Measurements from ENCODE around the gene MPL.

The MPL gene

DNA sequence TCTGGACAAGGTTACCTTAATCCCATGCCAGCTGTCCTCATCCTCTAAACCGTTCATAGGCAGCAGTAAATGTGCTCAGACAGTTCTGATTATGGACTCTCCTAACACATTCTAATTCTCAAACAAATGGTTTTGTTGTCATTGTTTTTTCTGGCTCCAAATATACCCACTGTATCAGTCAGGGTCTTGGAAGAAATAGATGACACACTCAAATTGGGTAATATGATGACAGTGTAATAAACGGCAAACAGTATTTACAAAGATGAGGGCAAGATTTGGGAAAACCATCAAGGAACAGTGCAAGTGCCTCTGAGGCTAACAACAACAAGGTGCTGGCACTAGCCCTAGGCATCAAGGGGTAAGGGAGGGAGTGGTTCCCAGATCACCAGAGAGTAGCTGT, 16.9 kb downstream of the MPL start:
- Histone ChIP-seq H3K18ac (ENCODE audit: low read length) (no peak overlapping the region), H3K27me3 (ENCODE audit: insufficient read depth, low read length) (no peaks in the 10 kb centered on the region), H3K79me1 (ENCODE audit: low read length) (peaks cover 8% of the 10 kb centered on the region), H3K36me3 (ENCODE audit: control insufficient read depth in 1 of 2, insufficient read depth in 2 of 2, low read length in 2 of 2) (no peaks in the 10 kb centered on the region), H3K14ac (ENCODE audit: low read length) (no peak overlapping the region), H2AK5ac (ENCODE audit: low read length) (no peak overlapping the region), H3K9me3 (ENCODE audit: insufficient read depth, low read depth, low read length) (no peaks in the 10 kb centered on the region), H4K91ac (ENCODE audit: low read depth, low read length) (no peak overlapping the region), H3K27ac (ENCODE audit: low read depth, low read length) (no peak overlapping the region), H2BK120ac (ENCODE audit: insufficient read depth, low read length, poor library complexity) (no peak overlapping the region), H2AFZ (ENCODE audit: insufficient read depth, low read length, poor library complexity) (no peak overlapping the region), H3K4me3 (ENCODE audit: low read depth, low read length) (no peak overlapping the region), H4K8ac (ENCODE audit: low read depth, low read length) (no peak overlapping the region), H2BK12ac (ENCODE audit: low read length) (no peak overlapping the region), H3K4ac (ENCODE audit: low read depth, low read length) (no peak overlapping the region), H3K4me1 (ENCODE audit: control insufficient read depth in 1 of 2, insufficient read depth in 2 of 2, low read length in 2 of 2) (peaks cover 0 to 3% of the 10 kb centered on the region in 2 experiments), H2BK5ac (ENCODE audit: low read depth, low read length, poor library complexity) (no peak overlapping the region), H3K4me2 (ENCODE audit: low read length) (no peak overlapping the region), H3K23ac (ENCODE audit: low read length) (no peak overlapping the region), H3K79me2 (ENCODE audit: control insufficient read depth, insufficient read depth, low read length, poor library complexity) (peaks cover 6% of the 10 kb centered on the region), H4K12ac (ENCODE audit: low read depth, low read length) (no peak overlapping the region), H3K9ac (ENCODE audit: low read length) (no peak overlapping the region)
- DNase-seq = no peak
- no CpG with 5 or more reads among the region's 2 CpGs for WGBS (ENCODE audit: extremely low coverage, insufficient coverage, insufficient read length)

DNA sequence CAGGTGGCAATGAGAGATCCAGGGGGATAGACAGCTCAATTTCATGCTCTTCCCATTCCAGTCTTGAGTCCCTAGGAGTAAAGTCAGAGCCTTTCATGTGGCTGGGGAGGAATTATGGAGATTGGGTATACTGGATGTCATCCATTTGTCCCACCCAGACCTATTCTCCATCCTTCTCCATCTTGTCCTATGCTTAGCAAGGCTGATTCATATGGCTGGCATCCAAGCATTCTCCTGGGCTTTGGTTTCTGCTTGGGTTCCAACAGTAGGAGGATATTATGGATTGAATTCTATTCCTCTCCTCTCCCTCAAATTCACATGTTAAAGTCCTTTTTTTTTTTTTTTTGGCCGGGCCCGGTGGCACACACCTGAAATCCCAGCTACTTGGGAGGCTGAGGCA, 17.3 kb downstream of the MPL start:
- peaks cover 3 to 6% of the 10 kb centered on the region in 2 experiments for H3K4me1 ChIP-seq (ENCODE audit: control insufficient read depth in 1 of 2, insufficient read depth in 2 of 2, low read length in 2 of 2)
- no peak overlapping the region for H2BK12ac ChIP-seq (ENCODE audit: low read length)
- H3K4ac ChIP-seq (ENCODE audit: low read depth, low read length) = no peak overlapping the region
- H3K23ac ChIP-seq (ENCODE audit: low read length) = no peak overlapping the region
- H3K36me3 ChIP-seq (ENCODE audit: control insufficient read depth in 1 of 2, insufficient read depth in 2 of 2, low read length in 2 of 2) = peaks cover 2 to 3% of the 10 kb centered on the region in 2 experiments
- no peak overlapping the region for H2BK120ac ChIP-seq (ENCODE audit: insufficient read depth, low read length, poor library complexity)
- no peak overlapping the region for H4K8ac ChIP-seq (ENCODE audit: low read depth, low read length)
- H3K4me3 ChIP-seq (ENCODE audit: low read depth, low read length) = no peak overlapping the region
- H3K9me3 ChIP-seq (ENCODE audit: insufficient read depth, low read depth, low read length) = no peaks in the 10 kb centered on the region
- H2AFZ ChIP-seq (ENCODE audit: insufficient read depth, low read length, poor library complexity) = no peak overlapping the region
- H3K9ac ChIP-seq (ENCODE audit: low read length) = no peak overlapping the region
- H2AK5ac ChIP-seq (ENCODE audit: low read length) = no peak overlapping the region
- H4K12ac ChIP-seq (ENCODE audit: low read depth, low read length) = no peak overlapping the region
- no peak overlapping the region for H2BK5ac ChIP-seq (ENCODE audit: low read depth, low read length, poor library complexity)
- H4K91ac ChIP-seq (ENCODE audit: low read depth, low read length) = no peak overlapping the region
- no peak overlapping the region for H3K4me2 ChIP-seq (ENCODE audit: low read length)
- no peak overlapping the region for H3K18ac ChIP-seq (ENCODE audit: low read length)
- no peaks in the 10 kb centered on the region for H3K27me3 ChIP-seq (ENCODE audit: insufficient read depth, low read length)
- peaks cover 8% of the 10 kb centered on the region for H3K79me1 ChIP-seq (ENCODE audit: low read length)
- H3K79me2 ChIP-seq (ENCODE audit: control insufficient read depth, insufficient read depth, low read length, poor library complexity) = peaks cover 6% of the 10 kb centered on the region
- DNase-seq = no peak
- WGBS (ENCODE audit: extremely low coverage, insufficient coverage, insufficient read length) = no CpG with 5 or more reads among the region's 2 CpGs
- H3K27ac ChIP-seq (ENCODE audit: low read depth, low read length) = no peak overlapping the region
- no peak overlapping the region for H3K14ac ChIP-seq (ENCODE audit: low read length)

- no peak overlapping the region for H4K8ac ChIP-seq (ENCODE audit: low read depth, low read length)
- H3K79me1 ChIP-seq (ENCODE audit: low read length) = peaks cover 8% of the 10 kb centered on the region
- H3K4me1 ChIP-seq (ENCODE audit: control insufficient read depth in 1 of 2, insufficient read depth in 2 of 2, low read length in 2 of 2) = peaks cover 6 to 19% of the 10 kb centered on the region in 2 experiments
- no peak overlapping the region for H3K23ac ChIP-seq (ENCODE audit: low read length)
- H3K79me2 ChIP-seq (ENCODE audit: control insufficient read depth, insufficient read depth, low read length, poor library complexity) = peaks cover 6% of the 10 kb centered on the region
- no peak overlapping the region for H3K4ac ChIP-seq (ENCODE audit: low read depth, low read length)
- H4K12ac ChIP-seq (ENCODE audit: low read depth, low read length) = no peak overlapping the region
- H3K27ac ChIP-seq (ENCODE audit: low read depth, low read length) = no peak overlapping the region
- H3K27me3 ChIP-seq (ENCODE audit: insufficient read depth, low read length) = no peaks in the 10 kb centered on the region
- H2BK12ac ChIP-seq (ENCODE audit: low read length) = no peak overlapping the region
- no peak overlapping the region for H3K14ac ChIP-seq (ENCODE audit: low read length)
- H3K18ac ChIP-seq (ENCODE audit: low read length) = no peak overlapping the region
- DNase-seq = no peak
- H4K91ac ChIP-seq (ENCODE audit: low read depth, low read length) = no peak overlapping the region
- H2BK5ac ChIP-seq (ENCODE audit: low read depth, low read length, poor library complexity) = no peak overlapping the region
- no peak overlapping the region for H2AFZ ChIP-seq (ENCODE audit: insufficient read depth, low read length, poor library complexity)
- H3K9ac ChIP-seq (ENCODE audit: low read length) = no peak overlapping the region
- no peak overlapping the region for H3K4me3 ChIP-seq (ENCODE audit: low read depth, low read length)
- H2BK120ac ChIP-seq (ENCODE audit: insufficient read depth, low read length, poor library complexity) = no peak overlapping the region
- H3K4me2 ChIP-seq (ENCODE audit: low read length) = no peak overlapping the region
- peaks cover 16 to 25% of the 10 kb centered on the region in 2 experiments for H3K36me3 ChIP-seq (ENCODE audit: control insufficient read depth in 1 of 2, insufficient read depth in 2 of 2, low read length in 2 of 2)
- no peak overlapping the region for H2AK5ac ChIP-seq (ENCODE audit: low read length)
- peaks cover 2% of the 10 kb centered on the region for H3K9me3 ChIP-seq (ENCODE audit: insufficient read depth, low read depth, low read length)
- no CpG with 5 or more reads among the region's 4 CpGs for WGBS (ENCODE audit: extremely low coverage, insufficient coverage, insufficient read length)
These were observed 19.6 kb downstream of the MPL start for GRCh38 chr1:43357251-43357650.

- H3K4me2 ChIP-seq (ENCODE audit: low read length) = peak overlapping the region; percentile 66
These were observed 20.6 kb downstream of the MPL start for GRCh38 chr1:43358121-43358745.

More at GRCh38 chr1:43358121-43358745, 20.6 kb downstream of the MPL start:
- DNase-seq = peak; percentile 40 to 78
- peaks cover 20 to 30% of the 10 kb centered on the region in 2 experiments for H3K36me3 ChIP-seq (ENCODE audit: control insufficient read depth in 1 of 2, insufficient read depth in 2 of 2, low read length in 2 of 2)
- peak overlapping the region; percentile 86 for H3K27ac ChIP-seq (ENCODE audit: low read depth, low read length)
- H2AFZ ChIP-seq (ENCODE audit: insufficient read depth, low read length, poor library complexity) = peak overlapping the region; percentile 14
- peak overlapping the region; percentile 78 for H3K4me3 ChIP-seq (ENCODE audit: low read depth, low read length)
- H3K18ac ChIP-seq (ENCODE audit: low read length) = peak overlapping the region; percentile 60
- H3K9me3 ChIP-seq (ENCODE audit: insufficient read depth, low read depth, low read length) = peaks cover 2% of the 10 kb centered on the region
- peak overlapping the region; percentile 92 for H3K9ac ChIP-seq (ENCODE audit: low read length)
- peak overlapping the region; percentile 17 for H2AK5ac ChIP-seq (ENCODE audit: low read length)
- H3K27me3 ChIP-seq (ENCODE audit: insufficient read depth, low read length) = no peaks in the 10 kb centered on the region
- H4K12ac ChIP-seq (ENCODE audit: low read depth, low read length) = peak overlapping the region; percentile 78
- H3K79me2 ChIP-seq (ENCODE audit: control insufficient read depth, insufficient read depth, low read length, poor library complexity) = peaks cover 6% of the 10 kb centered on the region
- no peak overlapping the region for H2BK12ac ChIP-seq (ENCODE audit: low read length)
- peak overlapping the region; percentile 77 for H2BK120ac ChIP-seq (ENCODE audit: insufficient read depth, low read length, poor library complexity)
- peak overlapping the region; percentile 81 for H4K91ac ChIP-seq (ENCODE audit: low read depth, low read length)
- H4K8ac ChIP-seq (ENCODE audit: low read depth, low read length) = peak overlapping the region; percentile 84
- peak overlapping the region; percentile 43 for H3K14ac ChIP-seq (ENCODE audit: low read length)
- no CpG with 5 or more reads among the region's 33 CpGs for WGBS (ENCODE audit: extremely low coverage, insufficient coverage, insufficient read length)
- H2BK5ac ChIP-seq (ENCODE audit: low read depth, low read length, poor library complexity) = peak overlapping the region; percentile 70
- peaks cover 8% of the 10 kb centered on the region for H3K79me1 ChIP-seq (ENCODE audit: low read length)
- no peak overlapping the region for H3K23ac ChIP-seq (ENCODE audit: low read length)
- peak overlapping the region; percentile 30 for H3K4ac ChIP-seq (ENCODE audit: low read depth, low read length)
- H3K4me1 ChIP-seq (ENCODE audit: control insufficient read depth in 1 of 2, insufficient read depth in 2 of 2, low read length in 2 of 2) = peaks cover 6 to 19% of the 10 kb centered on the region in 2 experiments
